HepG2 (cell line): ENCODE data around the gene AHR. TPM values are rescaled to one million over a fixed set of nuclear protein-coding genes. Genes with fewer than 3 reads are reported as not detected.

ENCODE experiments used
- BRD4 ChIP-seq: sonication (generic); formaldehyde crosslinking; IDR thresholded peaks from 2 replicates; pipeline ENCODE4 v1.4.0; 2020; ENCODE audit warnings: missing genetic modification reagents
- CREB1 ChIP-seq, 2 experiments: fragments of 450-650 bp in 1 of 2; IDR thresholded peaks; 2 replicates each; pipeline ENCODE4 v1.6.1; 2016 to 2017; ENCODE audit warnings: control low read depth in 1 of 2, mild to moderate bottlenecking in 1 of 2, missing compliant biosample characterization in 1 of 2, missing genetic modification characterization in 1 of 2
- NR2C2 ChIP-seq: sonication (generic); formaldehyde crosslinking; IDR thresholded peaks from 2 replicates; pipeline ENCODE4 v1.4.0; 2020; ENCODE audit warnings: missing genetic modification reagents, mild to moderate bottlenecking, moderate library complexity, borderline replicate concordance
- POLR2AphosphoS2 ChIP-seq: IDR thresholded peaks from 2 replicates; pipeline ENCODE4 v1.6.1; 2011; ENCODE audit warnings: low read depth, low read length, improper control_type of control experiment
- RBM39 ChIP-seq: fragments of 200-400 bp; formaldehyde crosslinking; IDR thresholded peaks from one replicate; pipeline ENCODE4 v1.6.1; 2018; ENCODE audit warnings: antibody characterized with exemption, mild to moderate bottlenecking, low read depth, low read length; ENCODE audit not compliant: poor library complexity, severe bottlenecking
- SETDB1 ChIP-seq: sonication (generic); formaldehyde crosslinking; IDR thresholded peaks from 2 replicates; pipeline ENCODE4 v1.5.1; 2020; ENCODE audit warnings: missing genetic modification reagents, mild to moderate bottlenecking, borderline replicate concordance
- ZGPAT ChIP-seq: IDR thresholded peaks from 2 replicates; pipeline ENCODE4 v1.6.1; 2016; ENCODE audit warnings: mild to moderate bottlenecking
- ZNF101 ChIP-seq: sonication (generic); formaldehyde crosslinking; IDR thresholded peaks from 2 replicates; pipeline ENCODE4 v1.4.0; 2020; ENCODE audit warnings: mild to moderate bottlenecking, low read depth, missing genetic modification reagents, borderline replicate concordance
- ZNF230 ChIP-seq: sonication (generic); formaldehyde crosslinking; IDR thresholded peaks from 2 replicates; pipeline ENCODE4 v1.4.0; 2020; ENCODE audit warnings: mild to moderate bottlenecking, missing genetic modification reagents
- ZNF3 ChIP-seq: IDR thresholded peaks from 2 replicates; pipeline ENCODE4 v1.7.0; 2017; ENCODE audit warnings: inconsistent platforms
- ZNF350 ChIP-seq: sonication (generic); formaldehyde crosslinking; IDR thresholded peaks from 2 replicates; pipeline ENCODE4 v1.4.0; 2020; ENCODE audit warnings: mild to moderate bottlenecking, low read depth, missing genetic modification reagents, borderline replicate concordance
- ZNF367 ChIP-seq: sonication (generic); formaldehyde crosslinking; IDR thresholded peaks from 2 replicates; pipeline ENCODE4 v1.4.0; 2020; ENCODE audit warnings: missing genetic modification reagents, borderline replicate concordance
- ZNF446 ChIP-seq: sonication (generic); formaldehyde crosslinking; IDR thresholded peaks from 2 replicates; pipeline ENCODE4 v1.5.0; 2020; ENCODE audit warnings: mild to moderate bottlenecking, missing genetic modification reagents
- ZNF503 ChIP-seq: sonication (generic); formaldehyde crosslinking; IDR thresholded peaks from 2 replicates; pipeline ENCODE4 v1.4.0; 2020; ENCODE audit warnings: missing genetic modification reagents
- ZNF761 ChIP-seq: sonication (generic); formaldehyde crosslinking; conservative IDR thresholded peaks from 2 replicates; pipeline ENCODE4 v1.4.0; 2020; ENCODE audit warnings: mild to moderate bottlenecking, missing genetic modification reagents
- ZNF792 ChIP-seq: IDR thresholded peaks from 2 replicates; pipeline ENCODE4 v1.6.1; 2016
- ZNF839 ChIP-seq: sonication (generic); formaldehyde crosslinking; IDR thresholded peaks from 2 replicates; pipeline ENCODE4 v1.4.0; 2020; ENCODE audit warnings: missing genetic modification reagents, mild to moderate bottlenecking, borderline replicate concordance
- ZSCAN31 ChIP-seq: sonication (generic); formaldehyde crosslinking; IDR thresholded peaks from 2 replicates; pipeline ENCODE4 v1.5.0; 2020; ENCODE audit warnings: low read depth, mild to moderate bottlenecking, missing genetic modification reagents
- polyA plus RNA-seq, 8 experiments: library from polyadenylated mRNA; depleted of rRNA in 3 of 8; stranded (reverse) in 7 of 8; unstranded in 1 of 8; fragments of >200 nt; fragmentation: Illumina TruSeq in 4 of 8; extraction: Trizol in 4 of 8; gene quantifications; 2 replicates each; pipeline versions ENCODE4 v1.2.1 to v1.2.3, GENCODE V29; 2011 to 2016; ENCODE audit warnings: low read depth in 4 of 8, missing spikeins in 1 of 8, mixed read lengths in 1 of 8; ENCODE audit not compliant: insufficient read depth in 1 of 8
- total RNA-seq, 5 experiments: library from RNA; depleted of rRNA; stranded (reverse); fragments of >200 nt; fragmentation: Illumina TruSeq; extraction: Trizol; gene quantifications; 2 replicates each; pipeline ENCODE4 v1.2.3, GENCODE V29; 2016; ENCODE audit warnings: low read depth in 1 of 5
- TF ChIP-seq, protein P1 (sequence below): sonication (generic); formaldehyde crosslinking; IDR thresholded peaks from 2 replicates; pipeline ENCODE4 v1.9.0; 2021; ENCODE audit warnings: mild to moderate bottlenecking, missing genetic modification reagents

Gene AHR
- total and polyA plus RNA-seq, 2 of the 13 experiments (the other 11 are each of a cell fraction or from before 2014, with no cell fraction given) = 9.0 to 31.3 TPM

GRCh38 chr7:17298840-17299482 is 509 bp downstream of the AHR start (continued):
- TF ChIP-seq POLR2AphosphoS2 (no peak), SETDB1 (CRISPR knock-in tag) (no peak), ZNF446 (CRISPR knock-in tag) (no peak), CREB1 (IDR thresholded peaks at IDR 0.05) (no peak), CREB1 (CRISPR knock-in tag; IDR thresholded peaks at IDR 0.05) (no peak), ZNF839 (CRISPR knock-in tag) (0 out of 2 replicates have a peak, but pooled peaks have one; percentile 57), ZNF3 (CRISPR knock-in tag) (no peak), BRD4 (peak; percentile 26; the same call in 1 of the 2 replicates), RBM39 (no peak), ZSCAN31 (peak; percentile 75; the same call in 1 of the 2 replicates), ZNF350 (CRISPR knock-in tag) (no peak), ZNF761 (CRISPR knock-in tag) (no peak; the same call in 1 of the 2 replicates), ZGPAT (CRISPR knock-in tag) (0 out of 2 replicates have a peak, but pooled peaks have one; percentile 37), ZNF230 (CRISPR knock-in tag) (no peak; the same call in 1 of the 2 replicates), ZNF792 (CRISPR knock-in tag) (no peak), ZNF367 (CRISPR knock-in tag) (no peak), NR2C2 (CRISPR knock-in tag) (no peak), ZNF503 (no peak; the same call in 1 of the 2 replicates), ZNF101 (CRISPR knock-in tag) (0 out of 2 replicates have a peak, but pooled peaks have one; percentile 42)
- TF ChIP-seq, protein P1, sequence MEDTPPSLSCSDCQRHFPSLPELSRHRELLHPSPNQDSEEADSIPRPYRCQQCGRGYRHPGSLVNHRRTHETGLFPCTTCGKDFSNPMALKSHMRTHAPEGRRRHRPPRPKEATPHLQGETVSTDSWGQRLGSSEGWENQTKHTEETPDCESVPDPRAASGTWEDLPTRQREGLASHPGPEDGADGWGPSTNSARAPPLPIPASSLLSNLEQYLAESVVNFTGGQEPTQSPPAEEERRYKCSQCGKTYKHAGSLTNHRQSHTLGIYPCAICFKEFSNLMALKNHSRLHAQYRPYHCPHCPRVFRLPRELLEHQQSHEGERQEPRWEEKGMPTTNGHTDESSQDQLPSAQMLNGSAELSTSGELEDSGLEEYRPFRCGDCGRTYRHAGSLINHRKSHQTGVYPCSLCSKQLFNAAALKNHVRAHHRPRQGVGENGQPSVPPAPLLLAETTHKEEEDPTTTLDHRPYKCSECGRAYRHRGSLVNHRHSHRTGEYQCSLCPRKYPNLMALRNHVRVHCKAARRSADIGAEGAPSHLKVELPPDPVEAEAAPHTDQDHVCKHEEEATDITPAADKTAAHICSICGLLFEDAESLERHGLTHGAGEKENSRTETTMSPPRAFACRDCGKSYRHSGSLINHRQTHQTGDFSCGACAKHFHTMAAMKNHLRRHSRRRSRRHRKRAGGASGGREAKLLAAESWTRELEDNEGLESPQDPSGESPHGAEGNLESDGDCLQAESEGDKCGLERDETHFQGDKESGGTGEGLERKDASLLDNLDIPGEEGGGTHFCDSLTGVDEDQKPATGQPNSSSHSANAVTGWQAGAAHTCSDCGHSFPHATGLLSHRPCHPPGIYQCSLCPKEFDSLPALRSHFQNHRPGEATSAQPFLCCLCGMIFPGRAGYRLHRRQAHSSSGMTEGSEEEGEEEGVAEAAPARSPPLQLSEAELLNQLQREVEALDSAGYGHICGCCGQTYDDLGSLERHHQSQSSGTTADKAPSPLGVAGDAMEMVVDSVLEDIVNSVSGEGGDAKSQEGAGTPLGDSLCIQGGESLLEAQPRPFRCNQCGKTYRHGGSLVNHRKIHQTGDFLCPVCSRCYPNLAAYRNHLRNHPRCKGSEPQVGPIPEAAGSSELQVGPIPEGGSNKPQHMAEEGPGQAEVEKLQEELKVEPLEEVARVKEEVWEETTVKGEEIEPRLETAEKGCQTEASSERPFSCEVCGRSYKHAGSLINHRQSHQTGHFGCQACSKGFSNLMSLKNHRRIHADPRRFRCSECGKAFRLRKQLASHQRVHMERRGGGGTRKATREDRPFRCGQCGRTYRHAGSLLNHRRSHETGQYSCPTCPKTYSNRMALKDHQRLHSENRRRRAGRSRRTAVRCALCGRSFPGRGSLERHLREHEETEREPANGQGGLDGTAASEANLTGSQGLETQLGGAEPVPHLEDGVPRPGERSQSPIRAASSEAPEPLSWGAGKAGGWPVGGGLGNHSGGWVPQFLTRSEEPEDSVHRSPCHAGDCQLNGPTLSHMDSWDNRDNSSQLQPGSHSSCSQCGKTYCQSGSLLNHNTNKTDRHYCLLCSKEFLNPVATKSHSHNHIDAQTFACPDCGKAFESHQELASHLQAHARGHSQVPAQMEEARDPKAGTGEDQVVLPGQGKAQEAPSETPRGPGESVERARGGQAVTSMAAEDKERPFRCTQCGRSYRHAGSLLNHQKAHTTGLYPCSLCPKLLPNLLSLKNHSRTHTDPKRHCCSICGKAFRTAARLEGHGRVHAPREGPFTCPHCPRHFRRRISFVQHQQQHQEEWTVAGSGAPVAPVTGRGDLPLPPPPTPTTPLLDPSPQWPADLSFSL (CRISPR knock-in tag) = peak; percentile 5; the same call in 1 of the 2 replicates
